ENCODE results near the gene WNK2.

Gene WNK2

DNA sequence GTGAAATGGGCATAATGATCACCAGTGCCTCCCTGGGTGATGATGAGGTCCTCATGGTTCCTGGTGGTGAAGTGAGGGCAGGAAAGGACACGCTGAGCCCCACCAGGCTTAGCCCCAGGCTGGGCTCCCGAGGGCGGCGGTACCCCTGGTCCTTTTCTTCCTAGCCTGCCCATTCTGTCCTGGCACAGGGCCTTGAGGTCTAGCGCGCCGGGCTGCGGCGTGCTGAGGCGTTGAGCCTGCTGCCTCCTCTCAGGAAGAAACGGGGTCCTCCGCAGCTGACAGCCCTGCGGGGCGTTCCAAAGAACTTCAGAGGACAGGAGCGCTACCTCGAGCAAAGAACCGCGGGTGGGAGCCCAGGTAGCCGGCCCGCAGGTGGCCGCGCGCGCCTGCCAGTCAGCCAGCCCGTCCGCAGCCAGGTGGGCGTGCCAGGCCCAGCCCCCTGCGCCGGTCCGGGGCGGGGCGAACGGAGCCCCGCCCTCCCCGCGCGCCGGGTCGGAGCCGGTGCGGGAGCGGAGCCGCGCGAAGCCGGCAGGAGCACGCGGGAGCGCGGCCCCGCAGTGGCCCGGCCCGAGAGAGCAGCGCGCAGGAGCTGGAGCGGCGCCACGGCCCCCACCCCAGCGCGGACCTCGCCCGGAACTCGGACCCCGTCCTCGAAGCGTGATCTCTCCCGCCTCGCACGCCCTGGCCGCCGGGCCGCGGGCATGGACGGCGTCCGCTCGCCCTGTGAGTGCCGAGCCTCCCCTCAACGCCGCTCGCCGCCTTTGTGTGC lies at the start of gene WNK2:
TSS of gene WNK2 (plus strand) at position 477 of the 769 bp plus-strand sequence. CDS start 791 bp downstream, outside the sequence.
- peak; percentile 27 to 48 for DNase-seq

DNA sequence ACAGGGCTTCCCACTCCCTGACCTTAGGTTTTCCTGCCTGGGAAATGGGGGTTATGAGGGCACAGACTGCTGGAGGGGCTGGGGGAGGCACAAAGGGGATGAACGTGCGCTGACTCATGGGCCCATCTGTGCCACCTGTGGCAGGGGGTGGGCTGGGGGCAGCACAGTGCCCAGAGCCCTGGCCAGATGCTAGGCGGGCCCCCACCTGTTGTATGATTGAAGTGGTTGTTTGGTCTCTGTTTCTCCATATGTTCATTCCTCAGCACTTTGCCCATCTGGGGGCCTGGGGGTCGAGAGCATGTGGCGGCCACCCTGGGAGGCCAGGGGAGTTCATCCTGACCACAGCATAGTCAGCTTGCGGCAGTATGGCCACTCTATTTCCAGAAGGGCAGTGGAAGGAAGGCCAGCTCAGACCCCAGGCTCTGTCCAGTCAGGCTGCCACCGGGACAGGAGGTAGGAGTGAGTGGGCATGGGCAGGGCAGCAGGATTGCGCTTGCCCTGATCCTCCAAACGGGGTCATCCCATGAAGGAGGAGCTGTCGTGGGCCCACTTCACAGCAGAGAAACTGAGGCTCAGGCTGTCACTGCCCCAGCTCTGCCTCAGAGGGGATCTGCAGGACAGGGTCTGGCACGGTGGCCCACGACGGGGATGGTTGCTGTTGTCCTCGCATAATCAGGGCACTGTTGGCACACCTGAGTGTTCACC lies 49.0 kb upstream of the WNK2 start:
- no peak for DNase-seq

- no peak for DNase-seq
Measured at GRCh38 chr9:93136011-93136440, 47.9 kb upstream of the WNK2 start.

DNA sequence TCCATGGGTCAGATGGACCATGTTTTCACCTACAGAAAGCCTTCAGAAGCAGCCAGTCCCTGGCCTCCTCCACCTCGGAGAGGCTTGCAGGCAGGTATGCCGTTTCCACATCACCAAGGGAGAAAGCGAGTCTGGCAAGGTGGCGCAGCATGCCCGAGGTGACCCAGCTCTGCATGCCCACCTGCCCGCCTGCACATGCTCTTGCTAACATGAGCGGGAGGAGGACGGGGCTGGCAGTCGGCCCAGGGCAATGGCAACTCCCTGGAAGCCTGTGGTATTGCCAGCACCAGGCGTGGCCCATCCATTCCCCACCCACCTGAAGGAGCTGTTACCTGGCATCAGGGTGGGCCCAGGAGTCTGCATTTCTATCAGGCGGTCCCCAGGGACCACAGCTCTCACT lies 46.6 kb upstream of the WNK2 start:
- no peak for DNase-seq

- DNase-seq, result no peak
Measured at GRCh38 chr9:93138171-93138764, 45.7 kb upstream of the WNK2 start.

DNA sequence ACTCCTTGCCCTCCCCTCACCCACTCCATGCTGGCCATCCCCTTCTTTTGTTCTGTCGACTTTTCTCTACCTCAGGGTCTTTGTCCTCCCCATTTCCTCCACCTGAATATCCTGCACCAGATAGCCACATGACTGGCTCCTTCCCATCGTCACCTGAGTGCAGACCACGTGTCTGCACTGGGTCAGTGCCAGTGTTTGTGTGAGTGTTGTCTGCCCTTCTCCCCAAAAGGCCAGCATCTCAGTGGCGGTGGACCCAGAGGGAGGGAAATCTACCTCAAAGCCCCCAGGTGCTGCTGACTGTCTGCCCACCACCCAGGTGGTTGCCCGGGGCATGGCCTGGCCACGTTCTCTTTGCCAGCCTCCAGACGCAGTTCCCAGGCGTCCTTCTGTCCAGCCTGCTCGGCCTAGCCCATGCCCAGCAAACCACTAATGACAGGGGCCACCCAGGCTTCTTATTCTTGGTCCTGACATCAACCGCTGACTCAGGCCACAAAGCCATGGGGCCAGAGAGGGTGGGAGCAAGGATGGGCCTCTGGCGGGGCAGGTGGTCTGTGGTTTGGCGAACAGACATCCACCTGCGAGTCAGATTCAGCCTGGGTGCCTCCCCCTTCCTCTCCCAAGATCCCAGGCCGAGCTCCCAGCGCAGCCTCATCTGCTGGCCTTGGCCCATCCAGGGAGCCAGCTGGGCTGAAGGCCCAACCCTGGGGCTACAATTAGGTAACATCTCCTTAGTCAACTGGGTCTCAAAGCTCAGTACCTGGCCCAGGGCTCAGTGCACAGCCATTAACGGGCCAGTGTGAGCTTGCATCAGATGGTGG lies 44.4 kb upstream of the WNK2 start:
- DNase-seq, result no peak

DNA sequence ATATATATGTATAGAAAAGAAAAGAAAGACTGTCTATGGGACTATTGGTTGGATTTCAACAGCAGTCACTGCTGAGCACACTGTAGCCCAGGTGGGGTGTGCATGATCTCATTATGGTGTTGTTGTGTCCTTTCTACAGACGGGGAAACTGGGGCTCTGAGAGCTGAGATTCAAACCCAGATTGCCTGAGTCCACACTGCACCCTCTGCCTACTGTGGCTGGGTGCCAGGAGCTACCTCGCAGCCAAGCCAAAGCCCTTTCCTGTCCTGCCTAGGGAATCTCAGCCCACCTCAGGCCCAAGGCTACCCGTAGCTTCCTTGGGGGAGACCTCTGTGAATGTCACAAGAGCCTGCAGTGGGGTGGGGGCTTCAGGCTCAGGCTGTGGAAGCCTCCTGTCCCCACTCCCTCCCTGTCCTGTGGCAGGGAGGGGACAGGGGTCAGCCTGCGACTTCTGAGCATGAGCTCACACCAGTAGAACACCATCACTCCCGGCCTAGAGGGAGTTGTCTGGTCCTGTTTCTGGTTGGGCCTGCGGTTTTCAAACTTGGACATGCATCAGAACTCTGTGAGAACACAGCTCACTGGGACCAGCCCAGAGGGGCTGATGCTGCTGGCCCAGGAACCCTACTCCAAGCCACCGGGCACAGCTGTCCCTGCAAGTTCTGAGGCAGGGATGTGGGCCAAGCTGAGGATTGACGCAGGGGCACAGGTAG lies 42.0 kb upstream of the WNK2 start:
- DNase-seq, result no peak

DNA sequence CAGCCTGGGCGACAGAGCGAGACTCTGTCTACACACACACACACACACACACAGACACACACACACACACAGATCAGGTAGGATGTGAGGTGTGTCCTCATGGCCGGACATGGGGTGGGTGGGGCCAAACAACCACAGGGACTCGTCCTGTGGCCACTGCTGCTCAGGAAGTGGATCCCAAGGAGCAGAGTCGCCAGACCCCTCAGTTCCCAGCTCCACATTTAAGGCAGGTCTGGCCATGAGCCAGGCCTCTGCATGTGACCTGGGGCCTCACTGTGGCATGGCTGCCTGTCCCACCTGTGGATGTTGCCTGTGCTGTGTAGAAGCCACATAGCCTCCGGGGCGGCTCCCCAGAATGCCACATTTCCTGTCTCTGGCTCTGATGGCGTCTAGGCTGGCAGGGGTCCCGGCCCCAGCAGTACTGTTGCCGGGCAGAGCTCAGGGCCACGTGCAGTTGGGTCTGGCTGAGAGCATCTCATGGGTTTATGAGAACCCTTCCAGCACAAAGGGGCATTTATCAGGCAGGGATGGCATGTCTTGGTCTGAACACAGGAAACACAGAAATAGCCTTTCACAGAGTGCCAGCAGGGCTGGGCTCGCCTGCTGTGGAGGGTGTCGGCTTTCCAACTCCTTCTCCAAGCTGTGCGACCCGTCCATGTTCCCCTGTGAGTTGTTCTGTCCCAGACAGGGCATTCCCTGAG lies 40.0 kb upstream of the WNK2 start:
- DNase-seq, result peak in 1 of 2 experiments; percentile 38

DNA sequence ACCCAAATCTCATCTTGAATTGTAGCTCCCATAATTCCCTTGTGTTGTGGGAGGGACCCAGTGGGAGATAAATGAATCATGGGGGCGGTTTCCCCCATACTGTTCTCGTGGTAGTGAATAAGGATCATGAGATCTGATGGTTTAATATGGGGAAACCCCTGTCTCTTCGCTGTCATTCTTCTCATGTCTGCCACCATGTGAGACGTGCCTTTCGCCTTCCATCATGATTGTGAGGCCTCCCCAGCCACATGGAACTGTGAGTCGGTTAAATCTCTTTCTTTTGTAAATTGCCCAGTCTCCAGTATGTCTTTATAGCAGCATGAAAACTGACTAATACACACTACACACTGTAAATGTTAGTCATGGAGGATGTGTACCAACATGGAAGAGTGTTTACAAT lies 37.2 kb upstream of the WNK2 start:
- peak; percentile 32 to 74 for DNase-seq

- no peak for DNase-seq
Measured at GRCh38 chr9:93147632-93148031, 36.3 kb upstream of the WNK2 start.

DNA sequence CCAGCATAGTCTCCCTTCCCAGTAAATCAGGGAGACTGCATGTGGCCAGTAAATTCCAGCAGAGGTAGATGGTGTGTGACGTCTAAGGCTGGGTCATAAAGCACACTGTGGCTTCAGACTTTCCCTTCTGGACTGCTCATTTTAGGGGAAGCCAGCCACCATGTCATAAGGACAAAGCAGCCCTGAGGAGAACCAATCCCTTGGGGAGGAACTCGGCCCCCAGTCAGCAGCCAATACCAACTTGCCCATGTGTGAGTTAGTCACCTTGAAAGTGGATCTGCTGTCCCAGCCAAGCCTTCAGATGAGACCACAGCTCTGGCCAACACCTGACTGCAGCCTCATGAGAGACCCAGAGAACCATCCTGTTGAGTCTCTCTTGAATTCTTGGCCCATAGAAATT lies 35.2 kb upstream of the WNK2 start:
- no peak for DNase-seq

GRCh38 chr9:93149361-93149760 lies 34.6 kb upstream of the WNK2 start:
- DNase-seq, result no peak

- no peak for DNase-seq
Measured at GRCh38 chr9:93151097-93151784, 32.7 kb upstream of the WNK2 start.

GRCh38 chr9:93154293-93154903 lies 29.5 kb upstream of the WNK2 start:
- no peak for DNase-seq

- DNase-seq, result no peak
Measured at GRCh38 chr9:93155716-93156474, 28.0 kb upstream of the WNK2 start.

GRCh38 chr9:93156475-93157008 lies 27.4 kb upstream of the WNK2 start:
- no peak for DNase-seq

- DNase-seq, result peak; percentile 50 to 74
Measured at GRCh38 chr9:93159601-93160471, 24.1 kb upstream of the WNK2 start.

DNA sequence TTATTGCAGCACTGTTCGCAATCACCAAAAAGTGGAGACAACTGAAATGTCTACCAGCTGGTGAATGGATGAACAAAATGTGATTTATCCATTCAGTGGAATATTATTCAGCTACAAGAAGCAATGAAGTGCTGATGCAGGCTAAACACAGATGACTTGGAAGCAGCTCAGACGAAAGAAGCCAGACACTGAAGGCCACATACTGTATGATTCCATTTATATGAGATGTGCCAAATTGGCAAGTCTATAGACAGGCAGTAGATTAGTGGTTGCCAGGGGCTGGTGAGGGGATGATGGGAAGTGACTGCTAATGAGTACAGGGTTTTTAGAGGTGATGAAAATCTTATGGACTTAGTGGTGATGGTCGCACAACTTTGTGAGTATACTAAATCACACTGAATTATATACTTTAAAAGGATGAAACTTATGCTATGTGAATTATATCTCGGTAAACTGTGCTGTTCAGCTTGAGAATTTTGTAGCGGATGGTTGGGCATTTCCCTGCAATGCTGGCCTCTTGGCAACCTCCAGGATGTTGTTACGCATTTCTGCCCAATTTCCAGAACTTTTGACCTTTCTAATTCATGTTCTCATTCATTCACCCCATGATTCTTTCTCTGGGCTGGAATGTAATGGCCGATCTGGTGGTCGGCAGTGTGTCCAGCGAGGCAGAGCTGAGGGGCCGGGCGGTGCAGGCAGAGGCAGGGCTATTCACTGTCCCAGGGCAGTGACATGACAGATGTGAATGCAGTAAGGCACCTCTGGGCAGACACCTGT lies 22.0 kb upstream of the WNK2 start:
- no peak for DNase-seq
